Right ventricle myocardium superior (tissue), 1 donor: ENCODE measurements around the gene HTR1D. TPM values are rescaled to one million over a fixed set of nuclear protein-coding genes. Genes with fewer than 3 reads are reported as not detected.
"Not testable (repeated sequence)": the region's sequence is repeated elsewhere in the genome, so short reads cannot be mapped to it uniquely, and the experiment has no call there.

ENCODE experiments used
- ATAC-seq: fragments of 200-7000 bp; cut with Tn5 transposase; one replicate; pipeline ENCODE4 v1.9.1; 2020; ENCODE audit warnings: mild to moderate bottlenecking; ENCODE audit not compliant: poor library complexity
- DNase-seq: peaks from one replicate; pipeline ENCODE4 v3.0.0-alpha.2; 2020
- intact Hi-C: fragments of 100-400 bp; cut with DNase I; formaldehyde crosslinking; loops from one replicate; pipeline ENCODE4 v1.11.2; 2022
- total RNA-seq: library from RNA; stranded (reverse); fragmentation: NEBNext Ultra II Directional; extraction: Animal tissue kit (Norgen Biotek cat#: 25700); gene quantifications from one replicate; pipeline ENCODE4 v1.2.1, GENCODE V29; 2021
- donor health status: DM: no; HTN: yes; CAD: no; lungs with severe emphysema.

The HTR1D gene
- total RNA-seq, 1 donor from 2014 or later, result not detected

GRCh38 chr1:23223490-23223951, 6.2 kb upstream of the HTR1D start:
- DNase-seq, ATAC-seq, intact Hi-C loops: not testable (repeated sequence)

- DNase-seq (no peak), ATAC-seq (no peak)
- intact Hi-C loops, result no loop called here
These were observed 5.4 kb upstream of the HTR1D start for GRCh38 chr1:23222742-23223141.

- ATAC-seq, result no peak
- intact Hi-C loops, result no loop called here
- no peak for DNase-seq
These were observed 5.0 kb upstream of the HTR1D start for GRCh38 chr1:23222331-23222730.

GRCh38 chr1:23221107-23221506, 3.8 kb upstream of the HTR1D start:
- DNase-seq (no peak), ATAC-seq (no peak)
- intact Hi-C loops, result no loop called here

GRCh38 chr1:23216771-23217420, 406 bp downstream of the HTR1D start:
- intact Hi-C loops, result loop anchor here (10.0 kb wide), 1 partner anchor 58 kb away; no protein-coding TSS in a partner anchor
- DNase-seq, result no peak

GRCh38 chr1:23215751-23216449, 1.4 kb downstream of the HTR1D start:
- DNase-seq (no peak), ATAC-seq (no peak)
- intact Hi-C loops, result loop anchor here (10.0 kb wide), 1 partner anchor 59 kb away; no protein-coding TSS in a partner anchor

More at GRCh38 chr1:23216771-23217420, 406 bp downstream of the HTR1D start:
- no peak for ATAC-seq

- ATAC-seq (no peak), DNase-seq (no peak)
- intact Hi-C loops, result loop anchor here (10.0 kb wide), 1 partner anchor 60 kb away; no protein-coding TSS in a partner anchor
These were observed 2.0 kb downstream of the HTR1D start for GRCh38 chr1:23215291-23215690.

GRCh38 chr1:23214640-23215039, 2.7 kb downstream of the HTR1D start:
- ATAC-seq (no peak), DNase-seq (no peak)
- intact Hi-C loops, result loop anchor here (10.0 kb wide), 1 partner anchor 60 kb away; no protein-coding TSS in a partner anchor

- DNase-seq, result no peak
- intact Hi-C loops, result loop anchor here (10.0 kb wide), 1 partner anchor 63 kb away; no protein-coding TSS in a partner anchor
- no peak for ATAC-seq
These were observed 5.3 kb downstream of the HTR1D start for GRCh38 chr1:23211955-23212354.

GRCh38 chr1:23210963-23211362, 6.3 kb downstream of the HTR1D start:
- no peak for ATAC-seq
- intact Hi-C loops, result loop anchor here (10.0 kb wide), 1 partner anchor 64 kb away; no protein-coding TSS in a partner anchor
- no peak for DNase-seq

GRCh38 chr1:23210351-23210785, 6.9 kb downstream of the HTR1D start:
- intact Hi-C loops, result loop anchor here (10.0 kb wide), 1 partner anchor 64 kb away; no protein-coding TSS in a partner anchor
- DNase-seq (no peak), ATAC-seq (no peak)

GRCh38 chr1:23209770-23210169, 7.5 kb downstream of the HTR1D start:
- intact Hi-C loops, result loop anchor here (10.0 kb wide), 1 partner anchor 65 kb away; no protein-coding TSS in a partner anchor
- ATAC-seq (no peak), DNase-seq (no peak)

- intact Hi-C loops, result no loop called here
- ATAC-seq (no peak), DNase-seq (no peak)
These were observed 8.8 kb downstream of the HTR1D start for GRCh38 chr1:23208527-23208926.

GRCh38 chr1:23207733-23208132, 9.6 kb downstream of the HTR1D start:
- intact Hi-C loops, ATAC-seq, DNase-seq: not testable (repeated sequence)

GRCh38 chr1:23202263-23202749, 15.0 kb downstream of the HTR1D start:
- no peak for DNase-seq
- no peak for ATAC-seq
- intact Hi-C loops, result no loop called here

- DNase-seq, result no peak
- ATAC-seq, result no peak
- intact Hi-C loops, result no loop called here
These were observed 16.4 kb downstream of the HTR1D start for GRCh38 chr1:23200883-23201282.

GRCh38 chr1:23198373-23198772, 18.9 kb downstream of the HTR1D start:
- ATAC-seq (no peak), DNase-seq (no peak)
- intact Hi-C loops, result no loop called here

- ATAC-seq (no peak), DNase-seq (no peak)
- intact Hi-C loops, result no loop called here
These were observed 20.5 kb downstream of the HTR1D start for GRCh38 chr1:23196627-23197328.
